ENCODE results near the gene CRYZ.
A peak's percentile ranks its signal among the peaks of the same experiment; 100 is the strongest.
"Not testable (repeated sequence)": the region's sequence is repeated elsewhere in the genome, so short reads cannot be mapped to it uniquely, and the experiment has no call there.

The CRYZ gene
- total RNA-seq = 10.4 to 21.7 reads per million in 2 donors

- DNase-seq = peak; percentile 74
Measured at GRCh38 chr1:74732960-74733603, at the start of gene CRYZ, which contains the start of gene TYW3. Gene CRYZ (minus strand): TSS chr1:74733050. CDS start chr1:74724821, 8,229 bp downstream. Gene TYW3 (plus strand): TSS chr1:74733152. CDS start chr1:74733245, 93 bp downstream.

GRCh38 chr1:74780594-74780993 lies 47.7 kb upstream of the CRYZ start:
- no peak for DNase-seq

GRCh38 chr1:74779750-74780149 lies 46.9 kb upstream of the CRYZ start:
- DNase-seq = no peak

- no peak for DNase-seq
Measured at GRCh38 chr1:74777525-74777924, 44.7 kb upstream of the CRYZ start.

- no peak for DNase-seq
Measured at GRCh38 chr1:74775735-74776134, 42.9 kb upstream of the CRYZ start.

- no peak for DNase-seq
Measured at GRCh38 chr1:74773582-74773981, 40.7 kb upstream of the CRYZ start.

GRCh38 chr1:74772945-74773344 lies 40.1 kb upstream of the CRYZ start:
- DNase-seq = no peak

- no peak for DNase-seq
Measured at GRCh38 chr1:74771913-74772515, 39.2 kb upstream of the CRYZ start.

GRCh38 chr1:74767490-74767889 lies 34.6 kb upstream of the CRYZ start:
- DNase-seq = no peak

- DNase-seq = no peak
Measured at GRCh38 chr1:74766579-74766978, 33.7 kb upstream of the CRYZ start.

GRCh38 chr1:74763807-74764206 lies 31.0 kb upstream of the CRYZ start:
- DNase-seq = no peak

- not testable (repeated sequence) for DNase-seq
Measured at GRCh38 chr1:74756650-74757049, 23.8 kb upstream of the CRYZ start.

GRCh38 chr1:74755475-74755874 lies 22.6 kb upstream of the CRYZ start:
- no peak for DNase-seq

GRCh38 chr1:74753104-74753503 lies 20.3 kb upstream of the CRYZ start:
- no peak for DNase-seq

GRCh38 chr1:74748960-74749359 lies 16.1 kb upstream of the CRYZ start:
- DNase-seq = no peak

- DNase-seq = not testable (repeated sequence)
Measured at GRCh38 chr1:74745247-74745646, 12.4 kb upstream of the CRYZ start.

GRCh38 chr1:74740307-74740980 lies 7.6 kb upstream of the CRYZ start:
- DNase-seq = not testable (repeated sequence)

GRCh38 chr1:74737333-74737732 lies 4.5 kb upstream of the CRYZ start:
- no peak for DNase-seq

GRCh38 chr1:74733604-74734484 lies 994 bp upstream of the CRYZ start:
- no peak for DNase-seq

- peak; percentile 0 for DNase-seq
Measured at GRCh38 chr1:74732071-74732946, 541 bp downstream of the CRYZ start.

- no peak for DNase-seq
Measured at GRCh38 chr1:74731399-74732052, 1.3 kb downstream of the CRYZ start.

Data from T-helper 9 cell (primary cell).